Measurements from ENCODE around the gene CTDNEP1. TPM values are rescaled to one million over a fixed set of nuclear protein-coding genes. Genes with fewer than 3 reads are reported as not detected.

The CTDNEP1 gene
- total RNA-seq (2022; extraction: Qiagen RNA extraction; ENCODE audit: low read depth): 214 to 254 TPM (median 242 TPM) in 5 replicates

DNA sequence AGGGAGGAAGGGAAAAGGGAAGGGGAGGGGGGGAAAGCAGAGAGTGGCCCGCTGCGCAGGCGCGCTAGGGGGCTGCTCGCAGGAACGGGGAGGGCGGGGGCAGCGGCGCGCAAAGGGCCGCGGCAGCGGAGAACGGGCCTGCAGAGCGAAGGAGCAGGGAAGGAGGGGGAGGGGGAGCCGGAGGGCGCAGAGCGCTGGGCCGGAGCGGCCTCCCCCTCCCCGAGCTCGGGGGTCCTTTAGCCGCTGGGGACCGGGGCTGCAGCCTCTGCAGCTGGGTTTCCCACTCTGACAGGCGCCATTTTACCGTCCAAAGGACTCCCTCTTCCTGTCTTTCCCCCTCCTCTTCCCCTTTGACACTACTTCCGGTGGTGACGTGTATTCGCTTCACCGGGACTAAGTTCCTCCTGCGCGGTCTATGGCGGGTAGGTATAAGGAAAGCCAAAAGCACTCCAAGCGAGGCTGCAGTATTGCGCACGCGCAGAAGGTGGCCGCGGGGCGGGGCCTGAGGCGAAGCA lies at the start of gene CTDNEP1:
CTDNEP1 (minus strand) TSS at position 74 of the 515 bp plus-strand sequence. CDS start 438 bp downstream, outside the sequence.

DNA sequence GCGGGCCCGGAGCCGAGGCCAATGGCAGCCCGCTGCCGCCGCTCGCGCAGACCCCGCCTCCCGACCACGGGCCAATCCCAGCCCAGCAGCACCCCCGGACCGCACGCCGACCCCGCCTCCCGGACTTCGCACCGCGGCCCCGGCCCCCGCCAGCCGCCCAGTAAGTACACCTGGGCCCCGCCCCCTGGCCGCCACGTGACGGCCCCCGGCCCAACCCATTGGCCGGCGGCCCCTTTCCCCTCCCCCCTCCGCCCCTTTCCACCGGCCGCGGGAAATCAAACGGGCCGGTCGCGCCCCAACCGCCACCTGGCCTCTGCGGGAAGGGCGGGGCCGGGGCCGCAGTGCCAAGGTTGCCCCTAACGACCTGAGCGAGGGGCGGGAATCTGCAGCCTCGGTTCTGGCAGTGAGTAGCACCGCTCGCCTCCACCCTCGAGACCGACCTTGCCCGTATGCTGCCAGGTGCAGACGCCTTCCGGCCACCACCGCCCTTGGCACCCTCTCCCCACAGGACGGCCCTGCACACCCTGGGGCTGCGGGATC lies 43.1 kb upstream of the CTDNEP1 start, which contains the start of gene YBX2:
YBX2 (minus strand) TSS at position 26 of the 540 bp plus-strand sequence. CDS start 139 bp downstream, outside the sequence.

GRCh38 chr17:7281074-7281952 lies 29.8 kb upstream of the CTDNEP1 start, which contains the start of gene SLC2A4:
Gene SLC2A4 (plus strand): TSS chr17:7281718. CDS start chr17:7281935, 217 bp downstream.

DNA sequence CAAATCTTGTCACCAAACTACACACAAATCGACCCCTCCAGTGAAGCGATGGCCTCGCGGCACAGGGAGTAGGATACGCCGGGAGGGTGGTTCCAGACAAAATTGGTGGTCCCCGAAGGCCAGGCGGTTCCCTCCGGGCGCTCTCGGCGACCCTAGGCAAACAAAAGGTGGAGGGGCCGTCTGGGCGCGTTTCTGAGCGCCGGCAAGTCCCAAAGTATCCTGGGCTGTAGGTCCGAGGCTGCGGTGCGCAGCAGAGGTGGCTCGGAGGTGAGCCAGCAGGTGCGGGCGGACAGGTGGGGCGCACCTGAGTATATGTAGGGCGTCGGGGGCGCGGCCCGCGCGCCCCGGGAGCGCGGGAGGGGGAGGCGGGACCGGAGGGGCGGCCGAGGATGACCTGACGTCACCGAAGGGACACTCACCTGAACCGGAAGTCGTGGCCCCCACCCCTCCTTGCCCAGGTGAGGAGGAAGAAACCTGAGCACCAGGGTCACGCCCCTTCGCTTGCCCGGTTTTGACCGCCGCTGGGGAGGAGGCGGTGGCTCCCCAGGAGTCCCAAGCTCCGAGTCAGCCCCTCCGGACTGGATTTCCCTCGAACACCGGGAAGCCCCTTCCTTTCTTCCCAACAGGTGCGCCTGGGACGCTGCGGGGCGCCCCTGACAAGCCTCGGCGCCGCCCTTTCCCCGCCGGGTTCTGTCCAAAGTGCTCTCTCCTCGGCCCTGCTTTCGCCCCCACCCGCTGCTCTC lies 10.8 kb upstream of the CTDNEP1 start, which contains the start of gene CLDN7:
CLDN7 (minus strand) TSS at position 287 of the 743 bp plus-strand sequence. CDS start 435 bp downstream, outside the sequence.

GRCh38 chr17:7252176-7253043 lies 876 bp upstream of the CTDNEP1 start, which contains the start of gene ELP5:
Gene ELP5 (plus strand): TSS chr17:7252215. CDS start chr17:7252551, 336 bp downstream.

GRCh38 chr17:7241783-7242716 lies 9.5 kb downstream of the CTDNEP1 start, which contains the start of gene GABARAP:
Gene GABARAP (minus strand): TSS chr17:7242449. CDS start chr17:7242330, 119 bp downstream.

DNA sequence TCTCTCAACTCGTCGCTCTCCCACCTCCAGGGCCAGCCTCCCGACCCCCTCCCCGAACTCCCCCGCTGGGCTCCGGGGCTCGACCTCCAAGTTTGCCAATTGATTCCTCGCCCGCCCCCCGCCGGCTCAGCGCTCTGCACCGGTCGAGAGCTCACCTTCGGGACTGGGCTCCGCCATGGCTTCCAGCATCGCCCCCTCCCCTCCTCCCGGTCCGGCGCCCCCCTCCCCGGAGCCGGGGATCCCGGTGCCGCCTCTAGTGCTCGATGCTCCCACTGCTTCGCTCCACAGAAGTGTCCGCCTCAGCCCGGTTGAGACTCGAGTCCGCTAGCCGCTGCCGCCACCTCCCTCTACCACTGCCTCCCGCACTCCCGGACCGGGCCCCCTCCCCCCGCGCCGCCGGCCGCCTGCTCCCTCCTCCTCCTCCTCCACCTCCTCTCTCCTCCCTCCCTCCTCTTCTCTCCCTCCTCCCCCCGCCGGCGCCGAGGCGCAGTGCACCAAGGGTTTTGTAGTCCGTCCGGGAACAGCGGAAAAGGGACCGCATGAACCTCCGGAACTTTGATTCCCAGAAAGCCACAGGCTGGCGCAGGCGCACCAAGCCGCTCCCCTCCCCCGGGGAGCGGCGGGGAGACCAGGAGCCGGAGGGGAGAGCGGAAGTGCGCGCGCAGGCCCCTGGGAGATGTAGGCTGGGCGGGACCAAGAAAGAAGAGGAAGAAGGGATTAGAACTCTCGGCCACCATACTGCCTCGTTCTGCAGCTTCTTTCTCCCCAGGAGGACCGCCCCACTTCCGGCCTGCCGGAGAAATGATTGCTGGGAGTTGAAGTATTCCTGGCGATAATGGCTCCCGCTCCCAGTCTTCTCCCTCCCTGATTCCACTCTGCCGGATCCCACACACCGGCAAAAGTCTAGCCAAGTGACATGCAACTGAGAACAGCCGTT lies 12.2 kb downstream of the CTDNEP1 start, which contains the start of gene PHF23:
PHF23 (minus strand) TSS at position 367 of the 937 bp plus-strand sequence; CDS start at position 189, 178 bp downstream.

DNA sequence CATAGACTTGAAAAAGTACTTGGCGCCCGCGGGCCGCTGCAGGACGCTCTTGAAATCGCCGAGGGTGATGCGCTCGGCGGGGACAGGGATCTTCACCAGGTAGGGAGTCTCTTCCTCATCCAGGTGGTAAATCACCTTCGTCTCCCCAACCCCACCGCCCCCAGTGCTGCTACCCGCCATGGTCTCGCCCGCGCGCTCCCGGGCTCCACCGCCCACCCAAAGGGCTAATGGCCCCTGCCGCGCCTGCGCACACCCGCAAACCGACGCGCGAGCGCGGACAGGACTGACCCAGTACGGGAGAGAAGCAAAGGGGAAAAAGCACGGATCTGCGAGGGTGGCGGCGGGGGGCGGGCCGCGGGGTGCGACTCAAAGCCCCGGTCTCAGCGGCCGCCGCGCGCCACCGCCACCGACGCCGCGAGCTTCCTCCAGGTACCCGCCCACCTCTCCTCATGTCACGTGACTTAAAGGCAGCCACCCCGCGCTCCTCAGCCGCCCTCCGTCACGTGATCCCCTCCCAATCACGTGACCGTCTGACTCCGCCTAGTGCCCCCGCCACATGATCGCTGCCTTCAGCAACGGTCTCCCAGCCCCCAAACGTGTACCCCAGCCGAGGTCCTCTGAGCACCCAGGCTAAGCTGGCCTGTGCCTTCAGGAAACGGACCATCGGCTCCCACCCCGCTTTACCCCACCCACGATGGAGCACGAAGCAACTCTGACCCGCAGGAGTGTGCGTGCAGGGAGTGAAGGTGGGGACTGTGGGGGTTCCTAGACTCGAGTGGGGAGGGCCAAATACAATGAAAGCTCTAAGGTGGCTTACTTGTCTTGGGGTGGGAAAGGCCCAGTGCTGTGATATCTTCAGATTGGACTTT lies 17.2 kb downstream of the CTDNEP1 start, which contains the start of gene DVL2:
DVL2 (minus strand) TSS at position 435 of the 869 bp plus-strand sequence; CDS start at position 180, 255 bp downstream.

DNA sequence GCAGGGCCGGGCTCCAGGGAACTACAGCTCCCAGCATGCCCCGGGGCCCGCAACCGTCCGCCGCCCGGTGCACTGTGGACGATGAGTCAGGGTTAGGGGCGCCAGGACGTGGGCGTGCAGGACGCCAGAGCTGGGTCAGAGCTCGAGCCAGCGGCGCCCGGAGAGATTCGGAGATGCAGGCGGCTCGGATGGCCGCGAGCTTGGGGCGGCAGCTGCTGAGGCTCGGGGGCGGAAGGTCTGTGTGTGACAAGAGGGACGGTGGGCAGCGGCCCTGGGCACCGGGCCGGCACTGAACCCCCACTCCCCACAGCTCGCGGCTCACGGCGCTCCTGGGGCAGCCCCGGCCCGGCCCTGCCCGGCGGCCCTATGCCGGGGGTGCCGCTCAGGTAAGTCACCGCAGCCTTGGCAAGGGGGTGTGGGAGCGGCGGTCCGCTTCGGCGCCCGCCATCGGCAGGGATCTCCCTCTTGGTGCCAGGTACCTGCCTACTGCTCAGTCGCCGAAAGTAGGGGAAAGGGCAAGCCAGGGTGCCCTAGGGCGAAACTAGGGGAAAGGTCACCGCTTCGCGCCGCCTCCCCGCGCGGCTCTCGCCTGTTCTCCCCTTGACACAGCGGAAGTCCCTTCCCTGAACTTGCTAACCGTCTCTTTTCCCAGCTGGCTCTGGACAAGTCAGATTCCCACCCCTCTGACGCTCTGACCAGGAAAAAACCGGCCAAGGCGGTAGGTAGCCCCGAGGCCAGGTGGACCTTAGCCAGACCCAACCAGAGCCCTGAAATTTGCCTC lies 31.5 kb downstream of the CTDNEP1 start, which contains the start of the genes ACADVL and DLG4:
ACADVL (plus strand) TSS at position 127 of the 781 bp plus-strand sequence; CDS start at position 174, 47 bp downstream.
DLG4 (minus strand) TSS at position 25 of the 781 bp plus-strand sequence.

Other genes with a start within 250 kb of the CTDNEP1 start
- 462 to 521 TPM (median 474 TPM) in 5 replicates for gene RNASEK, start 239.1 kb downstream of the CTDNEP1 start, total RNA-seq (2022; extraction: Qiagen RNA extraction; ENCODE audit: low read depth)
- not detected in 5 replicates for gene BCL6B, start 228.7 kb downstream of the CTDNEP1 start, total RNA-seq (2022; extraction: Qiagen RNA extraction; ENCODE audit: low read depth)
- 9.2 to 12.7 TPM (median 12.1 TPM) in 5 replicates for gene SLC16A13, start 215.7 kb downstream of the CTDNEP1 start, total RNA-seq (2022; extraction: Qiagen RNA extraction; ENCODE audit: low read depth)
- gene SLC16A11, start 207.6 kb downstream of the CTDNEP1 start, total RNA-seq (2022; extraction: Qiagen RNA extraction; ENCODE audit: low read depth): not detected in 5 replicates
- not detected in 5 replicates for gene CLEC10A, start 171.5 kb downstream of the CTDNEP1 start, total RNA-seq (2022; extraction: Qiagen RNA extraction; ENCODE audit: low read depth)
- 0.24 TPM in 1 of 5 replicates, not detected in the others for gene ASGR2, start 136.9 kb downstream of the CTDNEP1 start, total RNA-seq (2022; extraction: Qiagen RNA extraction; ENCODE audit: low read depth)
- gene ASGR1, start 72.4 kb downstream of the CTDNEP1 start, total RNA-seq (2022; extraction: Qiagen RNA extraction; ENCODE audit: low read depth): 0.82 to 1.2 TPM (median 1.0 TPM) in 5 replicates
- 7.9 to 9.6 TPM (median 8.9 TPM) in 5 replicates for gene DLG4, start 31.9 kb downstream of the CTDNEP1 start, total RNA-seq (2022; extraction: Qiagen RNA extraction; ENCODE audit: low read depth)
- gene ACADVL, start 31.8 kb downstream of the CTDNEP1 start, total RNA-seq (2022; extraction: Qiagen RNA extraction; ENCODE audit: low read depth): 353 to 465 TPM (median 434 TPM) in 5 replicates
- gene DVL2, start 17.2 kb downstream of the CTDNEP1 start, total RNA-seq (2022; extraction: Qiagen RNA extraction; ENCODE audit: low read depth): 28.0 to 42.0 TPM (median 34.1 TPM) in 5 replicates
- 83.9 to 111 TPM (median 93.1 TPM) in 5 replicates for gene PHF23, start 12.3 kb downstream of the CTDNEP1 start, total RNA-seq (2022; extraction: Qiagen RNA extraction; ENCODE audit: low read depth)
- 651 to 801 TPM (median 727 TPM) in 5 replicates for gene GABARAP, start 9.3 kb downstream of the CTDNEP1 start, total RNA-seq (2022; extraction: Qiagen RNA extraction; ENCODE audit: low read depth)
- gene ELP5, start 481 bp upstream of the CTDNEP1 start, total RNA-seq (2022; extraction: Qiagen RNA extraction; ENCODE audit: low read depth): 117 to 137 TPM (median 127 TPM) in 5 replicates
- gene CLDN7, start 10.7 kb upstream of the CTDNEP1 start, total RNA-seq (2022; extraction: Qiagen RNA extraction; ENCODE audit: low read depth): 0.54 to 0.90 TPM (median 0.62 TPM) in 5 replicates
- gene SLC2A4, start 30.0 kb upstream of the CTDNEP1 start, total RNA-seq (2022; extraction: Qiagen RNA extraction; ENCODE audit: low read depth): 0.13 to 0.29 TPM (median 0.24 TPM) in 5 replicates
- 0.45 to 0.97 TPM (median 0.60 TPM) in 4 of 5 replicates, not detected in the other for gene YBX2, start 42.9 kb upstream of the CTDNEP1 start, total RNA-seq (2022; extraction: Qiagen RNA extraction; ENCODE audit: low read depth)
- 1,623 to 1,819 TPM (median 1,736 TPM) in 5 replicates for gene EIF5A, start 55.9 kb upstream of the CTDNEP1 start, total RNA-seq (2022; extraction: Qiagen RNA extraction; ENCODE audit: low read depth)
- 91.6 to 105 TPM (median 99.8 TPM) in 5 replicates for gene GPS2, start 63.6 kb upstream of the CTDNEP1 start, total RNA-seq (2022; extraction: Qiagen RNA extraction; ENCODE audit: low read depth)
- 24.3 to 33.5 TPM (median 29.7 TPM) in 5 replicates for gene NEURL4, start 77.6 kb upstream of the CTDNEP1 start, total RNA-seq (2022; extraction: Qiagen RNA extraction; ENCODE audit: low read depth)
- 1.9 to 7.2 TPM (median 3.1 TPM) in 5 replicates for gene ACAP1, start 84.8 kb upstream of the CTDNEP1 start, total RNA-seq (2022; extraction: Qiagen RNA extraction; ENCODE audit: low read depth)
- 11.9 to 16.4 TPM (median 13.3 TPM) in 5 replicates for gene KCTD11, start 100.4 kb upstream of the CTDNEP1 start, total RNA-seq (2022; extraction: Qiagen RNA extraction; ENCODE audit: low read depth)
- gene TMEM95, start 103.4 kb upstream of the CTDNEP1 start, total RNA-seq (2022; extraction: Qiagen RNA extraction; ENCODE audit: low read depth): not detected in 5 replicates
- gene TNK1, start 129.4 kb upstream of the CTDNEP1 start, total RNA-seq (2022; extraction: Qiagen RNA extraction; ENCODE audit: low read depth): 1.5 to 2.4 TPM (median 1.8 TPM) in 5 replicates
- gene PLSCR3, start 142.8 kb upstream of the CTDNEP1 start, total RNA-seq (2022; extraction: Qiagen RNA extraction; ENCODE audit: low read depth): 36.7 to 43.5 TPM (median 37.7 TPM) in 5 replicates
- 181 to 224 TPM (median 197 TPM) in 5 replicates for gene TMEM256, start 152.4 kb upstream of the CTDNEP1 start, total RNA-seq (2022; extraction: Qiagen RNA extraction; ENCODE audit: low read depth)
- gene NLGN2, start 156.1 kb upstream of the CTDNEP1 start, total RNA-seq (2022; extraction: Qiagen RNA extraction; ENCODE audit: low read depth): 14.2 to 20.2 TPM (median 17.0 TPM) in 5 replicates
- gene SPEM1, start 168.6 kb upstream of the CTDNEP1 start, total RNA-seq (2022; extraction: Qiagen RNA extraction; ENCODE audit: low read depth): 0.09 TPM in 1 of 5 replicates, not detected in the others
- gene SPEM2, start 173.9 kb upstream of the CTDNEP1 start, total RNA-seq (2022; extraction: Qiagen RNA extraction; ENCODE audit: low read depth): 0.10 to 0.14 TPM in 2 of 5 replicates, not detected in the others
- gene SPEM3, start 177.1 kb upstream of the CTDNEP1 start, total RNA-seq (2022; extraction: Qiagen RNA extraction; ENCODE audit: low read depth): 0.01 to 0.04 TPM in 2 of 5 replicates, not detected in the others
- 9.6 to 14.5 TPM (median 13.1 TPM) in 5 replicates for gene TMEM102, start 183.7 kb upstream of the CTDNEP1 start, total RNA-seq (2022; extraction: Qiagen RNA extraction; ENCODE audit: low read depth)
- gene FGF11, start 187.8 kb upstream of the CTDNEP1 start, total RNA-seq (2022; extraction: Qiagen RNA extraction; ENCODE audit: low read depth): 0.99 to 1.4 TPM (median 1.4 TPM) in 5 replicates
- gene CHRNB1, start 193.3 kb upstream of the CTDNEP1 start, total RNA-seq (2022; extraction: Qiagen RNA extraction; ENCODE audit: low read depth): 4.7 to 7.6 TPM (median 7.2 TPM) in 5 replicates
- gene ZBTB4, start 227.9 kb upstream of the CTDNEP1 start, total RNA-seq (2022; extraction: Qiagen RNA extraction; ENCODE audit: low read depth): 20.0 to 25.5 TPM (median 23.1 TPM) in 5 replicates
- not detected in 5 replicates for gene SLC35G6, start 229.7 kb upstream of the CTDNEP1 start, total RNA-seq (2022; extraction: Qiagen RNA extraction; ENCODE audit: low read depth)
- 74.3 to 88.3 TPM (median 80.0 TPM) in 5 replicates for gene POLR2A, start 232.6 kb upstream of the CTDNEP1 start, total RNA-seq (2022; extraction: Qiagen RNA extraction; ENCODE audit: low read depth)

Data from A549 treated with CpdA at 1 μM for 4 hours (cell line).